GM21619 (cell line): ENCODE data around the gene AATF.

Source experiments
- ATAC-seq: cut with Tn5 transposase; IDR thresholded peaks from one replicate; pipeline ENCODE4 v1.9.1; 2021; ENCODE audit not compliant: unreplicated experiment

The AATF gene, protein sequence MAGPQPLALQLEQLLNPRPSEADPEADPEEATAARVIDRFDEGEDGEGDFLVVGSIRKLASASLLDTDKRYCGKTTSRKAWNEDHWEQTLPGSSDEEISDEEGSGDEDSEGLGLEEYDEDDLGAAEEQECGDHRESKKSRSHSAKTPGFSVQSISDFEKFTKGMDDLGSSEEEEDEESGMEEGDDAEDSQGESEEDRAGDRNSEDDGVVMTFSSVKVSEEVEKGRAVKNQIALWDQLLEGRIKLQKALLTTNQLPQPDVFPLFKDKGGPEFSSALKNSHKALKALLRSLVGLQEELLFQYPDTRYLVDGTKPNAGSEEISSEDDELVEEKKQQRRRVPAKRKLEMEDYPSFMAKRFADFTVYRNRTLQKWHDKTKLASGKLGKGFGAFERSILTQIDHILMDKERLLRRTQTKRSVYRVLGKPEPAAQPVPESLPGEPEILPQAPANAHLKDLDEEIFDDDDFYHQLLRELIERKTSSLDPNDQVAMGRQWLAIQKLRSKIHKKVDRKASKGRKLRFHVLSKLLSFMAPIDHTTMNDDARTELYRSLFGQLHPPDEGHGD

DNA sequence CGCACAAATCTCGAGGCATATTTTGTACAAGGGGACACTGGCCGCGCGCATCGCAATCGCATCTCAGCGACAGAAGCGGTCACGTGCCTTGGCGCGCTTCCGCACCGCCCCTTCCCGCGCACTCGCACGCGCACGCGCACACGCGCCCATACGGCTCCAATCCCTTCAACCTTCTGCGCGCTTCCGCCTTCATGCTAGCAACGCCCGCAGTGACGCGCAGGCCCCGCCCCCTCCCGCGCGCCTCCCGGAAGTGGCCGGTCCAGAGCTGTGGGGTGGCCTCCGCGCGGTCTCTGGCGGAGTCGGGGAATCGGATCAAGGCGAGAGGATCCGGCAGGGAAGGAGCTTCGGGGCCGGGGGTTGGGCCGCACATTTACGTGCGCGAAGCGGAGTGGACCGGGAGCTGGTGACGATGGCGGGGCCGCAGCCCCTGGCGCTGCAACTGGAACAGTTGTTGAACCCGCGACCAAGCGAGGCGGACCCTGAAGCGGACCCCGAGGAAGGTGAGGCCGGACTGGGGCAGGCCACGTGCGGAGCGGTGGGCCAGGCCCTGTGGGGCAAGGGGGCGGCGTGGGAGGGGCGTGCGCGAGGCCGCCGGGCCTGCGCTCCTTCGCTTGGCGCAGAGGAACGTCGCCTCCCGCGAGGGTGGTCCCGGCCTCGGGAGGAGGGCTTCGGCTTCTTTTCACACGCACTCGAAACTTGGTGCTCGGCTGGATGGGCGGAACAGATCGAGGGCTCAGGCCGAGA is at the start of gene AATF:
AATF (plus strand) TSS at position 238 of the 744 bp plus-strand sequence; CDS start at position 410, 172 bp downstream.
- ATAC-seq, result peak; percentile 87

DNA sequence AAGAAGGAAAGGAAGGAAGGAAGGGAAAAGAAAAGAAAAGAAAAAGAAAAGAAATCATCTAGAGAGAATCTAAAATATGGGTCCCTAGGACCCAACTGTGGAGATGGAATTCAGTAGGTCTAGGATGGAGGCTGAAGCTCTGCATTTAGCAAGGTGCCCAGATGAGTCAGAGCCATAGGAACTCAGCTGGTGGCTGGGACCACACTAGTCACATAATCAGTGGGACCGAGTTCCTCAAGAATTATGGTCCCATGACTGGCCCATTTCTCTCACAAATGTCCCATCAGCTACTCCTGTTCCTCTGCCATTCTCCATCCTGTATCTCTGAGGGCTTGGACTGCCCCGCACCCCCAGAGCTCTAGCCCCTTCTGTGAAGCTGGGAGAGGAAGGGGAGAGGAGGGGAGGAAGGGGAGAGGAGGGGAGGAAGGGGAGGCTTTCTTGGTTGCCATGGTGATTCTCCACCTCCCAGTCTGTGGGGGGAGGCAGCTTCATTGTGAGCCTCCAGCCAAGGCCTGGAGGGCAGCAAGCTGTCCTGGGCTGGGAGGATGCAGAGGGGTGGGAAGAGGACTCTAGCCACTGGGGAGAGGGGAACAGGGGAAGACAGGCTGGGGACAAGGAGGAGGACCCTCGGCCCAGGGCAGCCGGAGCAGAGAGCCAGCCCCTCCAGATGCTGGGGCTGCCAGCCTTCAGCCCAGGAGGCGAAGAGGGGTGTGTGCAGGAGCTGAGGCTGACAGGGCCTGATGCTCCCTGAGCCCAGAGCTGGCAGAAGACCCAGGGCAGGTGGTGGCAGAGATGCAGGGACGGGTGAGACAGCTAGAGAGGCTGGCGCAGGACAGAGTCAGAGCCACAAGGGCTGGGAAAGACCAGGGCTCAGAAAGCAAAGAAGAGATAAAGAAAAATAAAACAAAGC is 49.2 kb upstream of the AATF start:
- ATAC-seq, result no peak

DNA sequence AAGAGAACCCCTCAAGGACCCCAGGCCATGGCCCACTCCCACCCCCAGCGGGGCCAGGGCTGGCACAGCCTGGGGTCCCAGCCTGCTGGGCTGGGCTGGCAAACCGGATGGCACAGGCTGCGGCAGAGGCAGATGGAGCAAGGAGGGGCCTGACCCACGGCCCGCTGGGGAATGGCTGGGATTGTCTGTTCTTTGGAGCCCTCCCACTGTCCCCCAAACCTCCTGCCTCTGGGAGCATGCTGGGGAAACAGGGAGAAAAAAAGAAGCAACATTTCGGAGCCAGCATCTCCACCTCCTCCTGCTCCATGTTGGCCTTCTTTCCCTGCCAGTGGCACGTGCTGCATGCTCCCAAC is 48.6 kb upstream of the AATF start:
- ATAC-seq, result no peak

DNA sequence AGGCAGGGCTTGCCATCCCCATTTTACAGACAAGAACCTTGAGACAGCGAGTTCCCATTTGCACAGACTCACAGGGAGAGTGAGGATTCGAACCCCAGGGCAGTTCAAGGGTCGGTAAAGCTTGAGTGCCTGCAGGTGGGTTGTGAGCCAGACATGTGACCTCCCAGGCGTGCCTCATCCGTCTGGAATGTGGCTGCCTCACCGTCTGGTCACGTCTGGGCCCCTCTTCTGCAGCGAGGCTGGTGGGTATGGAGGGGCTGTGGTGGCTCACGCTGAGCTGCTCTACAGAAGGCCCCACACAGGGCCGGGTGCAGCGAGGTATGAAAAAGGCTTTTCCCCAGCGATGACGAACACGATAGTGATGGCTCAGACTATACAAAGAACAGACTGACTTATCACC is 47.2 kb upstream of the AATF start:
- ATAC-seq, result no peak

DNA sequence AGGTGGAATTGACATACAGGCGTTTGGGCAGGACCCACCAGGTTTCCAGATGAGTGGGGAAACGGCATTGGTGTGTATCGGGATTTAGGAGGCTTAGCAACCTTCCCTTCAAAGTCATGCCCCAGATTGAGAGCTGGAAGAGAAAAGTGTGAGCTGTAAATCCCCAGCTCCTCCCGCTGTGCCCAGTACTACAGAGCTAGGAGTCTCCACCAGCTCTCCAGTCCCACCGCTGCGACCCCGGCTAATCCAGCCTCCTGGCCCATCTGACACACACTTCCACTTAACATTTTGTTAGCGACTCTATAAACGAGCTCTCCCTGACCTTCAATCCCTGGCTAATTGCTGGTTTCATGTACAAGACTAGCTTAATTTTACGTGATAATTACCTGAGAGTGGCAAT is 41.3 kb upstream of the AATF start:
- ATAC-seq, result no peak

DNA sequence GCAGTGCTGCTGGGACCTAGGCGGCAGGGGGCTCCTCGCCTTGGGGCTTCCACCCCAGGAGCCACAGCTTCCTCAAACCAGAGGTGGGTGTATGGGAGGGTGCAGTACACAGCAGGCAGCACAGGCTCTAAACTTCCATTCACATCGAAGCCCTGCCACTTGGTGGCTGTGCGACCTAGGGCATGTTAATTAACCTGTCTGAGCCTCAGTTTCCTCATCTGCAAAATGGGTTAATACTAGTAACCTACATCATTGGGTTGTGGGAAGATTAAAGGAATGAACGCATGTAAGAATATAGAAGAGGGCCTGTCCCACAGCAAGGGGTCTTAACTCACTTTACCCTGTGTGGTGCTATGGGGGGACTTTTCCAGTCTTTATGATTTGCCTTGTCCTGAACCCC is 38.2 kb upstream of the AATF start:
- no peak for ATAC-seq

DNA sequence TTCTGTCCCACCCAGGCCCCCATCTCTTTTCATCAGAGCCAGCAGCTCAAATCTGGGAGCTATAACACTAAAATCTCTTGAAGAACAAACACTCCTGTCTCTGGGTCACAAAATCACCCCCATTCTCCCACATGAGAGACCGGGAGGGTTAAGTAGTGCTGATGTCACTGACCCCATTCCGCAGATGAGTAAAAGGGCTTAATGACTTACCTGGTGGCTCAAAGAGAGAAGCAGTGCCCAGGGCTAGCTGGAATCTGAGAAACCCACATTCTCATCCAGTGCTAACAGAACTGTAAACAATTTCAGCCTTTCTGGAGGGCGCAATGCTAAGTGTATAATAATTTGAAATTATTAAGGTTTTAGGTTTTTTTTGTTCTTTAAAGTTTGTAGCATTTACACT is 37.8 kb upstream of the AATF start:
- ATAC-seq, result no peak

DNA sequence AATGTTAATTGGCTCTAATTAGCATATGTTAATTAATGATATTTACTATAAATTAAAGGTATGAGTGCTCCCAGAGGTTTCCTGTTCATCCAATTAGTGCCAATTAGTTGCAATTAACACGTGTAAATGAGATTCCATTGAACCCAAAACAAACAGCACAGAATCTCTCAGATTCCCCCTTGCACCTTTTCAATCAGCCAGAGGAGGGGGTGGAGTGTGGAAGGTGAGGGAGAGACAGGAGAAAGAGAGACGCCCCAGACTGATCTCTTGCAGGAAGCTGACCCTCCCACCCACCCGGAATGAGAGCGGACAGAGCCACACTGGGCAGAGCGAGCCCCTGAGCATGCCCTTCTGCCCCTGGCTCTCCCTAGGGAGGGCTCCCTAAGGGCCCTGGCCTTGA is 35.6 kb upstream of the AATF start:
- no peak for ATAC-seq

DNA sequence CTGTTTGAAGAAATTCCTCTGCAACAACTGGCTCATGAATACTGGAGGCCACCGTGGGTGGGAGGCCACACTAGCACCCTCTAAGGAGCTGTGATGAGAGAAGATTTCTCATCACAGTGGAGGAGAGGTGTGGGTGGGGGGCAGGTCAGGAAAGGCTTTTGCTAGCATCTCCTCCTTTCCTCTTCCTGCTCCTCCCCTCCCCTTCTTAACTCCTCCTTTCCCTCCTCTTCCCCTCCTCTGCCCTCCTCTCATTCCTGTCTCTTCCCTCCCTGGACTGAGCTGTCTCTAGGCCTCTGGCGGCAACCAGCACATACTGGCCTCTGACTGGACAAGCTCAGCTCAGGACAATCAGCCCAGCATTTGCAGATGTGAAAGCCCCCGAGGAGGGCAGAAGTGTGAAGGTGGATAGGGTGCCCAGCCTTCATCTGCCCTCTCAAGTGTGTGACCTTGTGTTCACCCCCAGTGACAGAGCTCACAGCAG is 30.5 kb upstream of the AATF start:
- no peak for ATAC-seq

DNA sequence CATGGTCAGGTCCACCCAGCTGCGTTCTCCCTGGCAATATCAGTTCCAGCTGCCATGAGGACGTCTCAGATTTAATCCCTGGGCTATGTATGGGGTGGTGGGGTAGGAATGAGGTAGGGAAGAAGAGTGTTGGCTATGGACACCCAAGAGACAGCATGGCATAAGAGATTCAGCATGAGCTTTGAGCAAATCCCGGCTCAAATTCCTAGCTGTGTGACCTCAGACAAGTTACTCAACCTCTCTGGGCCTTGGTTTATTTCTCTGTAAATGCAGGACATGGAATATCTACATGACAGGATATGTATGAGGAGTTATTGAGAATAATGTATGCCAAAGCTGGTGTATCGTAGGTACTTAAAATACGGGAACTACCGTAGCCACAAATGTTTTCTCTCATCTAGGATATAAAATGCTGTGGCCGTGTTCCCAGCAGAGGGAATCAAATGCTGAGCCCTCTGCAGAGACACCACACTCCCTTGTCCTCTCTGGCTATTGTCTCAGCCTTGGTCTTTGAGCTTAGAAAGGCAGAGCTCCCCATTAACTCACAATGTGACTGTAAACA is 29.3 kb upstream of the AATF start:
- no peak for ATAC-seq

DNA sequence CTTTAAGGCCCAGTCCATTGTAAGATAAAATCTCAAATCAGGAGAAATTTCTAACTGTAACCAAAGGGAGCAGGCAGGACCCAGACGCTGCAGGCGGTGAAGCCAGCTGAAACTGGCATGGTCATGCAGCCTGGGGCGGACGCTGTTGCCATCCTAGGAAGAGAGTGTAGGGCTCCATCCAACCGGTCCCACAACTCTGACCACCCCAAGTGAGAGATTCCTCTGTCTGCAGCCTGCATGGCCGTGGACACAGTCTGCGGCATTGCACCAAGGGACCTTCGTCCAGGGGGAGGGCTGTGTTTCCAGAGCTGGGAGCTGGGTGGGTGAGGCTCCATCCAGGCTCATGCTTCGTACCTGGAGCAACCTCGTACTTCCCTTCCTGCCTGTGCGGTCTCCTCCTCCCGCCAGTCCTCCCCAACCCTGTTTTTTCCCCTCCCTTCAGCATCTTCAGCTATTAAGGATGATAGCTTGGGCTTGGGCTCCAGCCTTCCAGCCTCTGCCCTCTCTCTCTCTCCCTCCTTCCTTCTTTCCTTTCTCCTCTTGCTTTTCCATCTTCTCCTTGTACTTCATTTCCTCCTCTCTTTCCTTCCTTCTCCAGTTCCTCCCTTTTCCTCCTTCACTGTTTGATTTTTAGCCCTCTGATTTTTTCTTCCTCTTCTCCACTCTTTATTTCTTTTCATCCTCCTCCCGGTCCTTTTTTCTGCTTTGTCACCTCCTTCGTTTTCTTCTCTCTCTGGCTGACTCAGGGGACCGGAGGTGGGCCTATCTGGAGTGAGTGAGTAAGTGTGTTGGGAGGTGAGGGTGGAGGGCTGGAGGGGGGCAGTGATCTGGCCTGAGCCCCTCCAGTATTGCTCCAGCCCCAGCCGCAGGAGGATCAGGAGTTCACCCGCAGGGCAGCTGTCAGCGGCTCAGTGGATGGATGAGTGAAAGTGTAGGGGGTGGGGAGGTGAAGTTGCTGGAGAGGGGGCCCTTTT is 28.4 kb upstream of the AATF start:
- no peak for ATAC-seq

DNA sequence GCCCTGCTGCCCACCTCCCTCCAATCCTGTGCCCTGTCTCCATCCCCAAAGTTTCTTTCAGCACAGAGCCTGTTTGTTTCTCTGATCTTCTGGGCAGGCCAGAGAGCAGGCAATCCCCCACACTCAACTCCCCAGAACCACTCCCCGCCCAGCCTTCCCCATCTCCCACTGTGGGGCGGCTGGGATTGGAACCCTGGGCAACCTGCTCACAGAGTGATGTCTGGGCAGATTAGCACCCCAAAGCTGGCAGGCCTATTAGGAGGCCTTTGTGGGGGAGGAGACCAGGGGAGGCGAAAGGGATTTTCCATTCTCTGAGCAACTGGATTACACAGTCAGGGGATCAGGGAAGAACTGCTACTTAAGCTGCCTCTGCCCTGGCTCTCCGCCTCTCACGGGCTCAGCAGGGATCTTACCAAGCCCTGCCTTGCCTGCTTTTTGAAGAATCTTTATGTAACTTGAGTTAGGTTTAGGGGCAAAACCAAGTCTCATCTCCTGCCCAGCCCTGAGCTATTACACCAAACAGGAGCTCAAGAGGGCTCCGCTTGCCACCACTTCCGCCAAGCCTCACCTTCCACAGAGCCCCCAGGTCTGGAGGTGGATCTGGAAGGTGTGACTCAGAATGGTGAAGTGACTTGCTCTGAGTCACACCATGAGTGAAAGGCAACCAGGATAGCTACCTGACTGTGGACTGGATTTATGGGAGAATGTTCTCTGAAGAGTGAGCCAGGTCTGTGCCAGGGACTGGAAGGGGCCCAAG is 27.5 kb upstream of the AATF start:
- ATAC-seq, result no peak

DNA sequence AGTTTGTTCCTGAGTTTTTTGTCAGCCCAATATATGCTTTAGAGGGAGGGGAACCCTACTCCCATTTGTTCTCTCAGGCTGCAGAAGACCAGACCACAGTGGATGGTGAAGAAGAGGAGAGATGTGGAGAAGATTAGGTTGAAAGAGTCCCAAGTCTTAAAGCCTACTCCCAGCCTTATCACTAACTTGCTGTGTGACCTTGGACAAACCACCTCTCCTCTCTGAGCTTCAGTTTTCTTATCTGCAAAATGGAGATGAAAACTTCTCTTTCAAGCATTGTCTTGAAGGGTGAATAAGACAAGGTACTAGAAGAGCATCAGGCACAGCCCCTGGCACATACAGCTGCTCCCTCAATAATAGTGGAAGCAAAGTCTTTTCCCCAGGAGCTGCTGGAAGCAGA is 26.6 kb upstream of the AATF start:
- no peak for ATAC-seq

DNA sequence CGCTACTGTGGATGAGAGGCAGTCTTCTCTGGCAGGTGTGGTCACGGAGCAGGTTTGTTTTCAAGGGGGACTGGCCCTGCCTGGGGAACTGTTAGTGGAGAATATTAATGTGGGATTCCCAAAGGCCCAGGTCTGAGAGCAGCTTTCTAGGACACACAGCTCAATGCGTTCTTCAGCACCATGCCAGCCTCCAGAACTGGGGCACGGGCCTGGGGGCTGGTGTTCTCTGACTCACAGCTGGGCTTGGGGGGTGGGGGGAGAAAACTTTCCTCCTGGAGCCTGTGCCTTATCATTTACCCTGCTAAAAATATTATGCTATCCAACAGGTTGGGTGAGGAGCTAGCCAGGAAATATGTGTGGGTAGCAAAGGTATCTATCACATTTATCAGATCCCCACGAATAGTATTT is 24.9 kb upstream of the AATF start:
- ATAC-seq, result no peak

DNA sequence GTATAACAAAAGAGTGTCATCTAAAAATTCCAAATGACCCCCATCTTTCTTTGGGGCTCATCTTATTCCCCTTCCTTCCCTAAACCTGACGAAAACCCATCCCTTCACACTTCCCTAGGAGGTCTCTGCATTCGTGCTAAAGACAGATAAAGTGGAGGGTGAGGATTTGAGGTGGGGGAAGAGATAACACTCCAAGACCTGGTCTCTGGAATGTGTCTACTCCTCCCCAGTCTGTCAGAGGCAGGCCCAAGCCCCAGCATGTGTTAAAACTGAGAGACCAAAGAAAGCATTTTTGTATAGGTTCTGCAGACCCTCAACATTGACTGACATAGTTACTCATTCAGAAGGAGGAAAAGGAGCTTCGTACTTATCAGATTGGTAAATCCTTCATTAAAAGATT is 22.5 kb upstream of the AATF start:
- no peak for ATAC-seq

DNA sequence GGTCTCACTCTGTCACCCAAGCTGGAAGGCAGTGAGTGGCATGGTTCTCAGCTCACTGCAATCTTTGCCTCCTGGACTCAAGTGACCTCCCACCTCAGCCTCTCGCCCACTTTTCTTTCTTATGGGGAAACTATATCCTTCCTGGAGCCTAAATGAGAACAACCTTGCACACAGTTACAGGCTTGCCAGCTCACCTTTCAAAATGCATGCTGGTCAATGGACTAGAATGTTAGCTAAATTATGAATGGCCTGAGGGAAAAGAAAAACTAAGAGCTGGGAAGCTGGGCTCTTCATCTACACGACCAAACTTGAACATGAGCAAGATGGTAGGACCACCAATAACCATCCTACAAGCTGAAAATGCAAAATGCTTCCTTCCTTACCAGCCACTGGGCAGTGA is 22.1 kb upstream of the AATF start:
- no peak for ATAC-seq

DNA sequence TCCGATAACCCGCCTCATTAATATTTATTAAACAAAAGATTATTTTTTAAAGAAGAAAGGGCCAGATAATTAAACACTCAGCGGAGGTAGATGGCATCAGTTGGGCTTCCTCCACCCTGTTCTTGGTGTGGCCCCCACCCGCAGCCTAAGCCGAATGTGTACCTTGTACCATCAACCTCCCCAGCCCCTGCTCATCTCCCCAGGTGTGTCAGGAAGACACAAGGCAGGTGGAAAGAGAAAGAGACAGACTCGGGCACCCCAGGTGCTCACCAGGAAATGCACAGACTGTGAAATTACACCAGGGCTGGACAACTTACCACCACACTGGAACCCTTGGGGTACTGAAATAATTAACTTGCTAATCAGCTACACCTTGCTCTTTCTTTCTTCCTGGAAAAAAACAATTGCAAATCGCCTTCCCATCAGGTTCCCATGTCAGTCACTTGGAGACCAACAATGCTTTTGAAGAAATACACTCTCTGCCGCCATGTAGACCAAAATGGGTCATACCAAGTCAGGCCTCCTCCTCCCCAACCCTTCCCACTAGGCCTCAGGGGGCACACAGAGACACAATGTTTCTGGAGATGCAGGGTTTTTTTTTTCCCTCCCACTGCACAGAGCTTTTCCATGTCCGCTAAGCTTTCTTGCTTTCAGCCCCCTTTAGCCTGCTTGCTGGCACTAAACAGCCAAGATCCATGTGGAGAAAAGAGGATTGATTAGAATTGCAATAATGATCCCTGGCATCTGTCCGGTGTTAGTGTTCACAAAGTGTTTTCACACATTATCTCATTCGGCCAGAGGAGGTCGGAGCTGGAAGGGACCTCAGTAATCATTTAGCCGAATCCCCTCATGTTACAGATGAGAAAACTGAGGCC is 20.0 kb upstream of the AATF start:
- no peak for ATAC-seq
